ENCODE measurements around the gene UPK1A. TPM values are rescaled to one million over a fixed set of nuclear protein-coding genes. Genes with fewer than 3 reads are reported as not detected.
A peak's percentile ranks its signal among the peaks of the same experiment; 100 is the strongest.

Gene UPK1A
- total and polyA plus RNA-seq, 9 of the 15 experiments (the other 6 are each of a cell fraction or from before 2014, with no cell fraction given), result 0.06 to 0.13 TPM; not detected in 7

GRCh38 chr19:35717665-35718344 is 51.5 kb downstream of the UPK1A start, which contains the start of gene KMT2B (continued):
- TF ChIP-seq PHTF2 (CRISPR knock-in tag; IDR thresholded peaks at IDR 0.05) (no peak), ZBTB12 (CRISPR knock-in tag; IDR thresholded peaks at IDR 0.05) (peak; percentile 69), SPI1 (IDR thresholded peaks at IDR 0.05; ENCODE audit: borderline replicate concordance, low read depth, low read length) (no peak), MAZ (CRISPR knock-in tag; conservative IDR thresholded peaks at IDR 0.05 in 1 of 2, IDR thresholded peaks at IDR 0.05 in 1 of 2) (peak in 1 of 2 experiments; percentile 10), RBM39 (optimal IDR thresholded peaks at IDR 0.05; ENCODE audit: low read depth, low read length) (no peak), SUPT5H (IDR thresholded peaks at IDR 0.05) (no peak), HMG20B (CRISPR knock-in tag; IDR thresholded peaks at IDR 0.05) (no peak), THAP7 (CRISPR knock-in tag; IDR thresholded peaks at IDR 0.05) (no peak), ATF2 (CRISPR knock-in tag; IDR thresholded peaks at IDR 0.05) (no peak), ARID3A (IDR thresholded peaks at IDR 0.05; ENCODE audit: borderline replicate concordance, low read depth, low read length) (no peak), JUNB (CRISPR knock-in tag; conservative IDR thresholded peaks at IDR 0.05) (no peak)

All from K562 (cell line).